PC-9 (cell line): Measurements from ENCODE around the gene DAPK1. TPM values are rescaled to one million over a fixed set of nuclear protein-coding genes. Genes with fewer than 3 reads are reported as not detected.

ENCODE experiments used
- BruUV-seq: library from RNA; stranded (reverse); fragments of 400-500 nt; replicated peaks from 2 replicates; lab custom pipeline; 2021; lab: Mats Ljungman, UMichigan
- CTCF ChIA-PET: fragments of 300-600 bp; sonication (Branson Sonifier 250); formaldehyde crosslinking; loops from one replicate; lab custom pipeline; 2022; ENCODE audit warnings: antibody characterized with exemption; lab: Charles Lee
- POLR2A ChIA-PET: fragments of 300-600 bp; sonication (Branson Sonifier 250); formaldehyde crosslinking; loops from one replicate; lab custom pipeline; 2022; ENCODE audit warnings: antibody characterized with exemption; ENCODE audit not compliant: unreplicated experiment; lab: Charles Lee
- DNase-seq, 2 experiments: peaks; one replicate each; pipeline versions ENCODE4 v3.0.0 to v3.0.0-alpha.2; 2015 to 2022; ENCODE audit warnings: mixed read lengths in 1 of 2
- H2AFZ ChIP-seq: fragments of 200-600 bp; sonication (generic); 2 replicates; pipeline ENCODE4 v1.8.1; 2017; ENCODE audit warnings: antibody characterized with exemption
- H3F3A ChIP-seq: fragments of 200-600 bp; sonication (generic); 2 replicates; pipeline ENCODE4 v1.8.1; 2017; ENCODE audit warnings: antibody characterized with exemption, mild to moderate bottlenecking, low read depth; ENCODE audit not compliant: insufficient read depth
- H3K27ac ChIP-seq: fragments of 200-600 bp; sonication (generic); 2 replicates; pipeline ENCODE4 v1.6.1; 2016; ENCODE audit warnings: mixed run types
- H3K27me3 ChIP-seq: fragments of 200-600 bp; sonication (generic); 2 replicates; pipeline ENCODE4 v1.6.1; 2016; ENCODE audit warnings: low read depth, mixed run types; ENCODE audit not compliant: insufficient read depth
- H3K36me3 ChIP-seq: fragments of 200-600 bp; sonication (generic); 2 replicates; pipeline ENCODE4 v1.6.1; 2016; ENCODE audit warnings: low read depth, mixed run types
- H3K4me1 ChIP-seq: fragments of 200-600 bp; sonication (generic); replicated peaks from 2 replicates; pipeline ENCODE4 v1.6.1; 2016; ENCODE audit warnings: mixed run types; ENCODE audit not compliant: insufficient read depth
- H3K4me2 ChIP-seq: fragments of 200-600 bp; sonication (generic); 2 replicates; pipeline ENCODE4 v1.6.1; 2017; ENCODE audit warnings: mixed run types
- H3K4me3 ChIP-seq: fragments of 200-600 bp; sonication (generic); 2 replicates; pipeline ENCODE4 v1.6.1; 2016; ENCODE audit warnings: mixed run types
- H3K79me2 ChIP-seq: fragments of 200-600 bp; sonication (generic); 2 replicates; pipeline ENCODE4 v1.6.1; 2017; ENCODE audit warnings: low read depth, mixed run types
- H3K9me2 ChIP-seq: fragments of 200-600 bp; sonication (generic); 2 replicates; pipeline ENCODE4 v1.8.1; 2017; ENCODE audit warnings: mild to moderate bottlenecking; ENCODE audit not compliant: insufficient read depth
- H3K9me3 ChIP-seq: fragments of 200-600 bp; sonication (generic); 2 replicates; pipeline ENCODE4 v1.8.1; 2016; ENCODE audit warnings: low read depth; ENCODE audit not compliant: insufficient read depth
- H4K20me1 ChIP-seq: fragments of 200-600 bp; sonication (generic); 2 replicates; pipeline ENCODE4 v1.8.1; 2017; ENCODE audit not compliant: insufficient read depth
- CTCF ChIP-seq: fragments of 200-600 bp; sonication (generic); conservative IDR thresholded peaks from 2 replicates; pipeline ENCODE4 v1.6.1; 2017; ENCODE audit warnings: mixed run types, antibody characterized with exemption, mild to moderate bottlenecking, moderate library complexity
- EZH2 ChIP-seq: fragments of 200-600 bp; sonication (generic); IDR thresholded peaks from 2 replicates; pipeline ENCODE4 v1.8.0; 2017; ENCODE audit warnings: antibody characterized with exemption, low read depth
- intact Hi-C: fragments of 100-400 bp; cut with micrococcal nuclease; formaldehyde crosslinking; loops from one replicate; pipeline ENCODE4 v1.10.0; 2022; ENCODE audit not compliant: unreplicated experiment
- total RNA-seq: library from RNA; stranded (reverse); gene quantifications from 2 replicates; pipeline ENCODE4 v1.2.3, GENCODE V29; 2021

The DAPK1 gene
- total RNA-seq, 1 experiment from 2014 or later: 100 TPM

GRCh38 chr9:87568401-87568800 is 70.7 kb downstream of the DAPK1 start:
- ChIA-PET CTCF (no interaction called here), POLR2A (no interaction called here)
- H2AFZ ChIP-seq: no peak overlapping the region
- peaks cover 47% of the 10 kb centered on the region for H3K4me1 ChIP-seq
- H3F3A ChIP-seq: peaks cover 18% of the 10 kb centered on the region
- no TSS peak for BruUV-seq
- 0 out of 2 replicates have a peak, but pooled peaks cover 1% of the 10 kb centered on the region for H3K36me3 ChIP-seq
- H3K27ac ChIP-seq: no peak overlapping the region
- DNase-seq: no peak
- H3K4me3 ChIP-seq: no peak overlapping the region
- intact Hi-C loops: no loop called here
- TF ChIP-seq CTCF: no peak
- TF ChIP-seq EZH2: no peak
- H3K79me2 ChIP-seq: peaks cover 17% of the 10 kb centered on the region; the same call in 1 of the 2 replicates
- H3K4me2 ChIP-seq: no peak overlapping the region
- H4K20me1 ChIP-seq: peaks cover 4% of the 10 kb centered on the region; the same call in 1 of the 2 replicates
- H3K9me2 ChIP-seq: no peaks in the 10 kb centered on the region
- H3K9me3 ChIP-seq: no peaks in the 10 kb centered on the region
- H3K27me3 ChIP-seq: no peaks in the 10 kb centered on the region

DNA sequence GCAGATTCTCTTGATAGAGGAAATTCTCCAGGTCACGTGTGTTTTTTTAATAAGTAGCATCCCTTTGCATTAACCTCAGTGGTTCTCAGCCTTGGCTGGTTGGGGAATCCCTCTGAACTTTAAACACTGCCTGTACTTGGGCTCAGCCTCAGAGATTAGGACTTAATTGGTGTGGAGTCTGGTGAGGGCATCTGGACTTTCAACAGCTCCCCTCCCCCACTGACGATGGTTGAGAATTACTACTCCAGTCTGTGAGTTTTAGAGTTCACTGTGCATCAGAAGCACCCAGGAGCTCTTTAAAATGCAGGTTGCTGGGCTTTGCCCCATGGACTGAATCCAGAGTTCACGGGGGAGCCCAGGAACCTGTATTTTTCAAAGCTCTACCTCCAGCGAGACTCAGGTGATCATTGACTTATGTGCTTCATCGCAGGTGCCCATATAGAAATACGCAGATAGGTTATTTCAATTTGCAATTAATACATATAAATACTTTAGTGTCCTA is 71.4 kb downstream of the DAPK1 start:
- ChIA-PET CTCF (no interaction called here), POLR2A (no interaction called here)
- BruUV-seq: no TSS peak
- Histone ChIP-seq H3K27me3 (no peaks in the 10 kb centered on the region), H3K9me3 (no peaks in the 10 kb centered on the region), H3K36me3 (no peaks in the 10 kb centered on the region), H4K20me1 (peaks cover 4% of the 10 kb centered on the region; the same call in 1 of the 2 replicates), H2AFZ (no peak overlapping the region), H3K9me2 (no peaks in the 10 kb centered on the region), H3K79me2 (peaks cover 17% of the 10 kb centered on the region; the same call in 1 of the 2 replicates), H3F3A (peaks cover 18% of the 10 kb centered on the region), H3K27ac (no peak overlapping the region), H3K4me2 (0 out of 2 replicates have a peak overlapping the region, but pooled peaks have one; percentile 52), H3K4me1 (peaks cover 41% of the 10 kb centered on the region), H3K4me3 (no peak overlapping the region)
- intact Hi-C loops: no loop called here
- no peak for DNase-seq
- TF ChIP-seq CTCF (no peak), EZH2 (no peak)

DNA sequence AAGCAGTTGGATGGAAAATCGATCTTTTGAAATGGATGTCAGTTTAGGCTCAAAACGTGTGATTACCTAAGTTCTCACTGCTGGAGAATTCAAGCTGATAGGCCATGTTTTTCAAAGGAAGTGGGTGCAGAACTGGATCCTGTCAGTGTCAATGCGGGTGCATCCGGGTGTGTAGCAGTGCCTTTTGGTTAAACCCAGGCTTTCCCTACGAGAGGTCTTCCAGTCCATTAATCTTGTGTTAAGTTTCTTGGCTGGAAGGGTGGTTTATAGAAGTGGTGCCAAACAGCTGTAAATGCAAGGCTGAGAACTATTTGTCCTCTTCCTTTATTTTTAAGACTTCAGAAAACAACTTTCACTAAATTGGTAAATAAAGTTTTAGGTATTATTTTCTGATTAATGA is 71.9 kb downstream of the DAPK1 start:
- DNase-seq: no peak
- no peaks in the 10 kb centered on the region for H3K9me2 ChIP-seq
- H3K36me3 ChIP-seq: no peaks in the 10 kb centered on the region
- POLR2A ChIA-PET: interaction anchor here (0.6 kb wide), 1 partner anchor 203 kb away, joined by 4 read pairs; no protein-coding TSS in a partner anchor
- H3F3A ChIP-seq: peaks cover 18% of the 10 kb centered on the region
- H3K79me2 ChIP-seq: peaks cover 17% of the 10 kb centered on the region; the same call in 1 of the 2 replicates
- CTCF ChIA-PET: no interaction called here
- H3K4me3 ChIP-seq: no peak overlapping the region
- peaks cover 4% of the 10 kb centered on the region; the same call in 1 of the 2 replicates for H4K20me1 ChIP-seq
- peak overlapping the region; percentile 52; the same call in 1 of the 2 replicates for H3K4me2 ChIP-seq
- no TSS peak for BruUV-seq
- H3K27ac ChIP-seq: peak overlapping the region; percentile 65; the same call in 1 of the 2 replicates
- H3K9me3 ChIP-seq: no peaks in the 10 kb centered on the region
- H2AFZ ChIP-seq: no peak overlapping the region
- TF ChIP-seq CTCF: no peak
- TF ChIP-seq EZH2: no peak
- H3K27me3 ChIP-seq: no peaks in the 10 kb centered on the region
- intact Hi-C loops: no loop called here
- peaks cover 39% of the 10 kb centered on the region for H3K4me1 ChIP-seq
